ENCODE results near the gene SIRT4. TPM values are rescaled to one million over a fixed set of nuclear protein-coding genes. Genes with fewer than 3 reads are reported as not detected.

Gene SIRT4
- total and polyA plus RNA-seq, 2 of the 4 experiments (the other 2 are of a cell fraction): 0.87 to 2.0 TPM

DNA sequence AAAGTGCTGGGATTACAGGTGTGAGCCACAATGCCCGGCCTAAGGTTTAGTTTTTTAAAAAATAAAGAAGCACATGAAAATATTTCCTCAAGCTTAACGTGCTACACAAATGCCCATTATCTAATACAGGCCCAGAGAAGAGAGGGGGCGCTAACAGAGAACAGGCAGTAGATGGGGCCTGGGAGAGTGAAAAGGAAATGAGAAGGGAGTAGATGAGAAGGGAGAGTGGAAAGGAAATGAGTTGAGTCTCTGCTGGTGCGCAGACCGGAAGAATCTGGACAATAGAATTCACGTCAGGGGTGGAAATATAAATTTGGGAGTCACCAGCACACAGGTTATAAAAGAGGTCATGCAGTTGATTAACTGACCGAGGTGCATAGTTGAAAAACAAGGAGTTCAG, 47.3 kb upstream of the SIRT4 start:
- no peak overlapping the region for H4K8ac ChIP-seq (ENCODE audit: low read depth in 2 of 2, low read length in 2 of 2)
- DNase-seq: no peak
- no peak overlapping the region for H4K5ac ChIP-seq (ENCODE audit: low read depth, low read length)
- H2BK120ac ChIP-seq (ENCODE audit: low read depth, low read length): no peak overlapping the region
- peaks cover 0 to 52% of the 10 kb centered on the region in 2 experiments; a peak in 2 of 4 replicates for H3K79me1 ChIP-seq (ENCODE audit: low read depth in 1 of 2, low read length in 2 of 2)
- H3K27ac ChIP-seq (ENCODE audit: insufficient read depth, low read length): no peak overlapping the region
- H3K4me1 ChIP-seq (ENCODE audit: control insufficient read depth, insufficient read depth, low read length): peaks cover 32% of the 10 kb centered on the region
- H3K27me3 ChIP-seq (ENCODE audit: control insufficient read depth, insufficient read depth, low read length): no peaks in the 10 kb centered on the region
- ChIA-PET CTCF (interaction anchor here (0.7 kb wide), 1 partner anchor 11 kb away, joined by 3 read pairs; no protein-coding TSS in a partner anchor), POLR2A (ENCODE audit: unreplicated experiment) (interaction anchor here (0.6 kb wide), 1 partner anchor 15 kb away, joined by 4 read pairs; no protein-coding TSS in a partner anchor)
- no peak overlapping the region for H3K9ac ChIP-seq (ENCODE audit: low read depth, low read length)
- no peak overlapping the region for H2BK20ac ChIP-seq (ENCODE audit: low read depth, low read length)
- H3K4me2 ChIP-seq (ENCODE audit: low read depth, low read length): no peak overlapping the region
- peaks cover 73% of the 10 kb centered on the region for H4K20me1 ChIP-seq (ENCODE audit: insufficient read depth, low read length)
- no peak overlapping the region for H2AK5ac ChIP-seq (ENCODE audit: low read depth, low read length)
- H3K4me3 ChIP-seq (ENCODE audit: insufficient read depth, low read depth, low read length): no peak overlapping the region
- H4K91ac ChIP-seq (ENCODE audit: insufficient read depth, low read depth, low read length): no peak overlapping the region
- peaks cover 40% of the 10 kb centered on the region for H3K9me1 ChIP-seq (ENCODE audit: insufficient read depth, low read length)
- H2BK15ac ChIP-seq (ENCODE audit: low read depth, low read length): no peak overlapping the region
- no peak overlapping the region for H2AK9ac ChIP-seq (replicated peaks; ENCODE audit: low read depth, low read length, poor library complexity)
- peaks cover 9% of the 10 kb centered on the region for H3K36me3 ChIP-seq (ENCODE audit: control insufficient read depth, insufficient read depth, low read length)
- WGBS, 2 experiments (ENCODE audit: extremely low coverage in 2 of 2, insufficient read length in 1 of 2): 98% methylated on average over 4 of the region's 7 CpGs; no CpG with 5 or more reads in 1 of the 2 experiments
- H3K18ac ChIP-seq (ENCODE audit: low read depth, low read length): no peak overlapping the region
- no peak overlapping the region for H3K14ac ChIP-seq (replicated peaks; ENCODE audit: low read depth, low read length)
- no peak overlapping the region for H3K23ac ChIP-seq (ENCODE audit: low read depth, low read length)
- H2AFZ ChIP-seq (replicated peaks; ENCODE audit: low read length, poor library complexity): no peak overlapping the region
- H2BK5ac ChIP-seq (ENCODE audit: low read depth, low read length, poor library complexity, severe bottlenecking): peak overlapping the region; percentile 32
- BruUV-seq (replicated peaks): no TSS peak
- no peak overlapping the region for H3K56ac ChIP-seq (ENCODE audit: extremely low read depth, insufficient read depth, low read length)
- intact Hi-C loops (cut with micrococcal nuclease): no loop called here
- TF ChIP-seq NFE2L2 (IDR thresholded peaks at IDR 0.05; ENCODE audit: low read depth, low read length): no peak
- H3K4ac ChIP-seq (ENCODE audit: low read depth, low read length): no peak overlapping the region
- no peak for ATAC-seq (ENCODE audit: low read depth)
- in situ Hi-C loops (cut with MboI; ENCODE audit: low sequenced_read_pairs): no loop called here
- dilution Hi-C loops (cut with HindIII; ENCODE audit: low sequenced_read_pairs, unreplicated experiment): no loop called here
- no peaks in the 10 kb centered on the region for H3K9me3 ChIP-seq (ENCODE audit: control insufficient read depth, insufficient read depth, low read length)
